GM18519 (cell line): ENCODE results near the gene MKNK1.

ENCODE experiments used
- ATAC-seq: cut with Tn5 transposase; IDR thresholded peaks from one replicate; pipeline ENCODE4 v1.9.1; 2021; ENCODE audit warnings: mild to moderate bottlenecking, moderate library complexity; ENCODE audit not compliant: unreplicated experiment, low FRiP score

The MKNK1 gene

GRCh38 chr1:46510341-46510997 lies 93.6 kb downstream of the MKNK1 start:
- ATAC-seq, result no peak

- ATAC-seq, result no peak
These were observed 95.3 kb downstream of the MKNK1 start for GRCh38 chr1:46508757-46509156.
